ENCODE measurements around the gene ASPDH. TPM values are rescaled to one million over a fixed set of nuclear protein-coding genes. Genes with fewer than 3 reads are reported as not detected.

Gene ASPDH
- total RNA-seq, 1 donor from 2014 or later: not detected

Other genes starting within 250 kb of the ASPDH start
- gene KCNC3, start 184.5 kb downstream of the ASPDH start, total RNA-seq: under 0.01 and 0.11 TPM in 2 replicates
- under 0.01 and 0.11 TPM in 2 replicates for gene NAPSA, start 148.3 kb downstream of the ASPDH start, total RNA-seq
- gene NR1H2, start 137.5 kb downstream of the ASPDH start, total RNA-seq: 56.8 and 67.8 TPM in 2 replicates
- 82.0 and 88.6 TPM in 2 replicates for gene POLD1, start 129.6 kb downstream of the ASPDH start, total RNA-seq
- gene SPIB, start 95.0 kb downstream of the ASPDH start, total RNA-seq: 0.04 TPM in 1 of 2 replicates, not detected in the other
- not detected in 2 replicates for gene MYBPC2, start 81.0 kb downstream of the ASPDH start, total RNA-seq
- 63.2 and 74.2 TPM in 2 replicates for gene EMC10, start 37.4 kb downstream of the ASPDH start, total RNA-seq
- not detected in 2 replicates for gene GARIN5A, start 37.1 kb downstream of the ASPDH start, total RNA-seq
- 18.3 and 22.0 TPM in 2 replicates for gene JOSD2, start 2.7 kb downstream of the ASPDH start, total RNA-seq
- gene LRRC4B, start 54.5 kb upstream of the ASPDH start, total RNA-seq: 0.07 TPM in 1 of 2 replicates, not detected in the other
- 0.04 TPM in 1 of 2 replicates, not detected in the other for gene SYT3, start 126.0 kb upstream of the ASPDH start, total RNA-seq
- gene C19orf81, start 135.5 kb upstream of the ASPDH start, total RNA-seq: 0.59 and 0.63 TPM in 2 replicates
- 0.26 and 0.63 TPM in 2 replicates for gene SHANK1, start 205.9 kb upstream of the ASPDH start, total RNA-seq
- gene CLEC11A, start 209.5 kb upstream of the ASPDH start, total RNA-seq: 4.0 and 4.3 TPM in 2 replicates

Data from pulmonary artery endothelial cell (primary cell).